WTC11 (cell line): Measurements from ENCODE around the gene QTRT2. TPM values are rescaled to one million over a fixed set of nuclear protein-coding genes. Genes with fewer than 3 reads are reported as not detected.

Experiments used
- ATAC-seq: fragments of 200-7000 bp; cut with Tn5 transposase; 2 replicates; pipeline ENCODE4 v1.10.0; 2021; ENCODE audit warnings: mild to moderate bottlenecking, moderate library complexity
- CTCF ChIA-PET: fragments of 300-600 bp; sonication (Branson Sonifier 250); formaldehyde crosslinking; loops from one replicate; lab custom pipeline; 2021; ENCODE audit warnings: antibody characterized with exemption; lab: Charles Lee
- POLR2A ChIA-PET: fragments of 350-600 bp; sonication (Branson Sonifier 250); formaldehyde crosslinking; loops from one replicate; lab custom pipeline; 2021; ENCODE audit warnings: antibody characterized with exemption; lab: Charles Lee
- DNase-seq: peaks from one replicate; pipeline ENCODE4 v3.0.0; 2021; ENCODE audit warnings: low spot score
- H3K27ac Mint-ChIP-seq: 2 replicates; pipeline ENCODE4 v1.8.0; 2021; ENCODE audit warnings: mixed read lengths
- H3K27me3 Mint-ChIP-seq: 2 replicates; pipeline ENCODE4 v1.8.0; 2021; ENCODE audit warnings: low read depth, mild to moderate bottlenecking, moderate library complexity, mixed read lengths
- H3K36me3 Mint-ChIP-seq: 2 replicates; pipeline ENCODE4 v1.8.0; 2021; ENCODE audit warnings: mixed read lengths
- H3K4me1 Mint-ChIP-seq: 2 replicates; pipeline ENCODE4 v1.8.0; 2022; ENCODE audit warnings: mixed read lengths
- H3K4me3 Mint-ChIP-seq: 2 replicates; pipeline ENCODE4 v1.8.0; 2021; ENCODE audit warnings: mild to moderate bottlenecking, moderate library complexity, mixed read lengths
- H3K9me3 Mint-ChIP-seq: 2 replicates; pipeline ENCODE4 v1.8.0; 2021; ENCODE audit warnings: mixed read lengths
- ATF2 ChIP-seq: sonication (generic); formaldehyde crosslinking; IDR thresholded peaks from 2 replicates; pipeline ENCODE4 v1.8.1; 2022; ENCODE audit warnings: low read depth, missing genetic modification reagents, borderline replicate concordance
- ATF6 ChIP-seq: sonication (generic); formaldehyde crosslinking; IDR thresholded peaks from 2 replicates; pipeline ENCODE4 v1.8.1; 2023; ENCODE audit warnings: mild to moderate bottlenecking, missing genetic modification reagents
- CBFB ChIP-seq: sonication (generic); formaldehyde crosslinking; IDR thresholded peaks from 2 replicates; pipeline ENCODE4 v1.8.1; 2022; ENCODE audit warnings: mild to moderate bottlenecking, low read depth, missing genetic modification reagents
- CDX4 ChIP-seq: fragments of 250-450 bp; sonication (Bioruptor Pico); IDR thresholded peaks from 2 replicates; pipeline ENCODE4 v1.9.0; 2021; ENCODE audit warnings: moderate library complexity, mild to moderate bottlenecking, inconsistent platforms, borderline replicate concordance
- E2F4 ChIP-seq: sonication (generic); formaldehyde crosslinking; IDR thresholded peaks from 2 replicates; pipeline ENCODE4 v1.8.1; 2022; ENCODE audit warnings: low read depth, mild to moderate bottlenecking, moderate library complexity, missing genetic modification reagents, borderline replicate concordance
- FOXJ3 ChIP-seq: sonication (generic); formaldehyde crosslinking; IDR thresholded peaks from 2 replicates; pipeline ENCODE4 v1.9.0; 2021; ENCODE audit warnings: missing genetic modification reagents, mild to moderate bottlenecking, borderline replicate concordance
- GABPB1 ChIP-seq: sonication (generic); formaldehyde crosslinking; IDR thresholded peaks from 2 replicates; pipeline ENCODE4 v1.8.1; 2023; ENCODE audit warnings: mild to moderate bottlenecking, missing genetic modification reagents
- HMGA2 ChIP-seq: fragments of 250-450 bp; sonication (Bioruptor Pico); IDR thresholded peaks from 2 replicates; pipeline ENCODE4 v1.4.0; 2021; ENCODE audit warnings: mild to moderate bottlenecking, moderate library complexity
- NFYB ChIP-seq: sonication (generic); formaldehyde crosslinking; conservative IDR thresholded peaks from 2 replicates; pipeline ENCODE4 v1.8.0; 2022; ENCODE audit warnings: low read depth, missing genetic modification reagents
- SOX15 ChIP-seq: fragments of 250-450 bp; sonication (Bioruptor Pico); IDR thresholded peaks from 2 replicates; pipeline ENCODE4 v1.9.0; 2021; ENCODE audit warnings: mild to moderate bottlenecking
- ZBTB21 ChIP-seq: sonication (generic); formaldehyde crosslinking; IDR thresholded peaks from 2 replicates; pipeline ENCODE4 v1.8.1; 2023; ENCODE audit warnings: mild to moderate bottlenecking, missing genetic modification reagents, borderline replicate concordance
- ZBTB43 ChIP-seq: sonication (generic); formaldehyde crosslinking; IDR thresholded peaks from 2 replicates; pipeline ENCODE4 v1.8.1; 2023; ENCODE audit warnings: mild to moderate bottlenecking, missing genetic modification reagents
- ZNF232 ChIP-seq: sonication (generic); formaldehyde crosslinking; IDR thresholded peaks from 2 replicates; pipeline ENCODE4 v1.8.0; 2022; ENCODE audit warnings: mild to moderate bottlenecking, missing genetic modification reagents
- ZNF416 ChIP-seq: fragments of 250-450 bp; sonication (Bioruptor Pico); IDR thresholded peaks from 2 replicates; pipeline ENCODE4 v1.9.0; 2021; ENCODE audit warnings: mild to moderate bottlenecking, inconsistent platforms
- ZNF532 ChIP-seq: fragments of 250-450 bp; sonication (Bioruptor Pico); IDR thresholded peaks from 2 replicates; pipeline ENCODE4 v1.9.0; 2021; ENCODE audit warnings: mild to moderate bottlenecking, borderline replicate concordance
- total RNA-seq: library from RNA; stranded (reverse); gene quantifications from 3 replicates; pipeline ENCODE4 v1.2.3, GENCODE V29; 2021

QTRT2 gene
- total RNA-seq, 1 experiment from 2014 or later, result 40.0 TPM

- no peak for TF ChIP-seq ATF2 (CRISPR knock-in tag)
- no peak for TF ChIP-seq CBFB (CRISPR knock-in tag)
- TF ChIP-seq ZBTB21 (CRISPR knock-in tag), result no peak
- TF ChIP-seq CDX4, result no peak
- no peak for TF ChIP-seq GABPB1 (CRISPR knock-in tag)
Observed at GRCh38 chr3:114108137-114108536, 51.6 kb downstream of the QTRT2 start (continued).

GRCh38 chr3:114110439-114110838 is 53.9 kb downstream of the QTRT2 start:
- no peaks in the 10 kb centered on the region for H3K27me3 Mint-ChIP-seq

More at GRCh38 chr3:114110439-114110838, 53.9 kb downstream of the QTRT2 start:
- ATAC-seq (peak; percentile 74), DNase-seq (no peak)
- Mint-ChIP-seq H3K27ac (peak overlapping the region; percentile 69), H3K4me1 (peaks cover 29% of the 10 kb centered on the region), H3K4me3 (peak overlapping the region; percentile 33), H3K36me3 (no peaks in the 10 kb centered on the region), H3K9me3 (no peaks in the 10 kb centered on the region)
- TF ChIP-seq E2F4 (CRISPR knock-in tag) (no peak), HMGA2 (CRISPR knock-in tag) (no peak), ZNF532 (CRISPR knock-in tag) (no peak), ATF6 (CRISPR knock-in tag) (no peak), ZBTB43 (CRISPR knock-in tag) (no peak), ZNF232 (CRISPR knock-in tag) (no peak), NFYB (CRISPR knock-in tag) (no peak), ZNF416 (no peak), FOXJ3 (CRISPR knock-in tag) (no peak), SOX15 (no peak)
- ChIA-PET CTCF (no interaction called here), POLR2A (no interaction called here)
